HG03521 (cell line): ENCODE measurements around the gene BOC.
A peak's percentile ranks its signal among the peaks of the same experiment; 100 is the strongest.

Experiments
- ATAC-seq: cut with Tn5 transposase; IDR thresholded peaks from one replicate; pipeline ENCODE4 v1.9.1; 2021; ENCODE audit warnings: mild to moderate bottlenecking, moderate library complexity; ENCODE audit not compliant: unreplicated experiment

BOC gene

DNA sequence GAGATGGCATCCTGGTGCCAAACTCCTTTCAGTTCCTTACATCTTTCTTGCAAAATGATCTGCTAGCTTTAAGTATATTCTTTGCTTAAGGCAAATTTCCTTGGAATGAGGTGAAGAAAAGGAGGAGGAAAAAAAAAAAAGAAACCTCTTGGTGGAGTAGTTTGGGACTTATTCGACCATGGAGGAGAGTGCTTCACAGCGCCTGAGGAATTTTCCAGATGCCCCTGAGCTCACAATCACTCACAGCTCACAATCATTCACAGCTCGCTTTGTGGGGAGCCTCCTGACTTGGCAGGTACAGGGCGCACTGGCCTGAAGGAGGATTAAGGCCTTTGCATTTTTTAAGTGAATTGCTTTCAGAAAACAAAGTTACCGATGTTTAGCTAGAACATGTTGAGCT lies 53.9 kb downstream of the BOC start:
- no peak for ATAC-seq

GRCh38 chr3:113266738-113267137 lies 55.4 kb downstream of the BOC start:
- no peak for ATAC-seq

GRCh38 chr3:113268311-113268710 lies 57.0 kb downstream of the BOC start:
- no peak for ATAC-seq

DNA sequence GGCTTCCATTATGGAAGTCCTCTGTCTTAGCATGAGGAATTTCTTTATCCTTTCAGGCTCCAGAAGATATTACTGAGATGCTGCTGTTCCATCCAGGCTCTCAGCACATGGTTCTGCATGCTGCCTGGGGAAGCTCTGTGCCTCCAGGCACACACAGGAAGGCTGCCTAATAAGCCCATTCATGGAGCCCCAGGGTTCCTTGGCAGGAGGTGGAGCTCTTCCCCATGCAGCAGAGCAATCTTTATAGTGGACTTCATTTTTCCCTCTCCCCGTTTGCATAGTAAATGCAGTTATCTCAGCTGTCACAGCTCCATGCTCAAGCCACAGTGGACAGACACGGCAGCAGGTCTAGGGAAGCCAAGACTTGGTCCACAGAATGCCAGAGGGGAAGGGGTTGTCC lies 57.6 kb downstream of the BOC start:
- no peak for ATAC-seq

GRCh38 chr3:113269661-113270060 lies 58.3 kb downstream of the BOC start:
- no peak for ATAC-seq

DNA sequence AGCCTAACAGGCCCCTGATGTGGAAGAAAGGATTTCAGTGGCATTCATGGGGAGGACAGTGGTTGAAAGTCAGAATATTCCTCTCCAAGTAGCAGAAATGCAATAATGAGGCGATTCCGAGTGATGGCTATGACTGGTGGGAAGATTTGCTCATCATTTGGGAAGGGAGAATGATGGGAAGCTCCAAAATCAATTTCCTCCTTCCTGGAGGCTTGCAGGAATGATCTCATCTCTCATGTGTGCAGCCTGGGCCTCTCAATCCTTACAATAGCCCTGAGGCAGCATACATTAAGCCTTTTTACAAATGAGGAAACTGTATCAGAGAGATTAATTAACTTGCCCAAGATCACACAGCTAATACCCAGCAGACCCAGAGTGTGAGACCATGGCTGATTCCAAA lies 58.7 kb downstream of the BOC start:
- ATAC-seq = no peak

- ATAC-seq = no peak
Measured at GRCh38 chr3:113270786-113271185, 59.4 kb downstream of the BOC start.

DNA sequence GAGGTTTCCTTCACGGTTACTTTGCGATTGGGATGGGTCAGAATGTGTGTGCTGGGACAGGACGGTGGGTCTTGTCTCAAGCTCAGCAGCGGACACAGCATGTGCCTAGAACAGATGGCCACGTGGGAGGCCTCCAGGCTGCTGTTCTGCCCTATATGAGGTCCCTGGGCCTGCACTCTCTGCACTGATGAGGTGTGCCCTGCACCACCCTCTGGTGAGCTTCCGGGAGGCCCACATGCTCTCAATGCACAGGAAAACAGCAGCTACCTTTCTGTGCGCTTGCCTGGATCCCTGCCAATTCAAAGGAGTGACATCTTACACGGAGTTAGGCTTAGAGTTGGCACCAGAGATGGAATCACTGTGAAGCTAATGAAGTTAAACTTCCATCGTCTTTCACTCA lies 59.8 kb downstream of the BOC start:
- ATAC-seq = no peak

DNA sequence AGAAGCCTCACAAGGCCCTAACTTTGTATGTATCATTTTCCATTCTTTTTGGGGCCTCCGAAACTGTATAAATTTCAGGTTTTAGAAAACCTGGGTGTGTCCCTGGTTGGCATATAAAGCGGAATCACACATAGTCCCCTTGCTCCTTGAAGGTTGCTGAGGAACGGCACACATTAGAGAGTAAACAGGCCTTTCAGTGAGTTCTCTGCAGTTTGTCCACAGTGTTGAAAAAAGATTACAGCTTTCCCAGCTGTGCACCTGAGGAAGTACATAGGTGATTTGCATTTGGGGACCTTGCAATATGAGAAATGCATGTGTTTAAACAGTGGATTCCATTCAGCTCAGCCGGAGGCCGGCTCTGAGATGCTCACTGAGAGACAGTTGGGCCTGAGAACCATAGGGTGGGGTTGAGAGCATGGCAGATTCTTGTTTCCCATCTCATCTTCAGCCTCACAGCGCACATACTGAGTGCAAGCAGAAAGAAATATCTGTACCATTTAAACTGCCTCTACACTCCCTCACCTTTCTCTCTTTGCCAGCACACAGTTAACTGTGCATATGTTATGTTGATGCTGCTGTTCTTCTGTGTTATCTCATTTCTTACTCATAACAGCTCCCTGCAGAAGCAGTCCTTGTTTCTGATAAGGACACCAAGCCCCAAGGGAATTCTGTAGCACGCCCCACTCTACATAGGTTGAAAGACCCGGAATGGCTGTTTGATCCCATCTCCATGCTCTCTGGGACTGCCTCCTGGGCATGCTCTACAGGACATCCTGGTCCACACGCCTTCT lies 60.4 kb downstream of the BOC start:
- no peak for ATAC-seq

DNA sequence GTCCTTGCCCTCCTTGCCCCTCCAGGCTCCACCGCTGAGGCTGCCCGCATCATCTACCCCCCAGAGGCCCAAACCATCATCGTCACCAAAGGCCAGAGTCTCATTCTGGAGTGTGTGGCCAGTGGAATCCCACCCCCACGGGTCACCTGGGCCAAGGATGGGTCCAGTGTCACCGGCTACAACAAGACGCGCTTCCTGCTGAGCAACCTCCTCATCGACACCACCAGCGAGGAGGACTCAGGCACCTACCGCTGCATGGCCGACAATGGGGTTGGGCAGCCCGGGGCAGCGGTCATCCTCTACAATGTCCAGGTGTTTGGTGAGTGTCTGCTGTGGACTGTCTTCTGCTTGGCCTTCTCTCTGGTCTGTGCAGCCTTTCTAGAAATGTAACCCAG lies 61.0 kb downstream of the BOC start:
- ATAC-seq = no peak

GRCh38 chr3:113273011-113273410 lies 61.7 kb downstream of the BOC start:
- no peak for ATAC-seq

GRCh38 chr3:113273604-113274378 lies 62.4 kb downstream of the BOC start:
- no peak for ATAC-seq

DNA sequence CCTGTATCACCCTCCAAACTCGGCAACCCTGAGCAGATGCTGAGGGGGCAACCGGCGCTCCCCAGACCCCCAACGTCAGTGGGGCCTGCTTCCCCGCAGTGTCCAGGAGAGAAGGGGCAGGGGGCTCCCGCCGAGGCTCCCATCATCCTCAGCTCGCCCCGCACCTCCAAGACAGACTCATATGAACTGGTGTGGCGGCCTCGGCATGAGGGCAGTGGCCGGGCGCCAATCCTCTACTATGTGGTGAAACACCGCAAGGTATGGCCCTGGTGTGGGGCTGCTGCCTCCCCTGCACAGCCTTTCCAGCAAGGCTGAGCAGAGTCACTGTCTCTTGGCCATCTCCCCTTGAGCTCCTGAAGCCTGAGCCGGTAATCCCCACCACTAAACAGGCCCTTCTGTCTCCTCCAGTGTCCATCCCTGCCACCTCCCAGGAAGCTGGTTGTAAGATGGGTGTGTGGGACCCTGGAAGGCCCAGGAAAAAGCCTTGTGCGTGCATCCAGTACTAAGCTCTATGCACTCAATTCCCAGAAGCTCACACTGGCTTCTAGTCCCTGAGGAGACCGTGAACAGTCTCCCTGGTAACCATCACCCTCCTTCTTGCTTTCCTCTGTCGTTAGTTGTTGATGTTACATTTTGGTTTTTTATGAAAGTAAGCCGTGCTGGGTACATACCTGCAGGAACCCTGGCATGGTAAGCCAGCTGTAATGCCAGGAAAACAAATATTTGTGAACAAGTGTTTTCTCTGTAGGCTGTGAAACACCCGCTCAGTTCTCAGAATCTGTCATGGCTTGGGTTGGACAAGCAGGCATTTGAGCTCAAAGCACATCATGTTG lies 63.3 kb downstream of the BOC start:
- ATAC-seq = no peak

DNA sequence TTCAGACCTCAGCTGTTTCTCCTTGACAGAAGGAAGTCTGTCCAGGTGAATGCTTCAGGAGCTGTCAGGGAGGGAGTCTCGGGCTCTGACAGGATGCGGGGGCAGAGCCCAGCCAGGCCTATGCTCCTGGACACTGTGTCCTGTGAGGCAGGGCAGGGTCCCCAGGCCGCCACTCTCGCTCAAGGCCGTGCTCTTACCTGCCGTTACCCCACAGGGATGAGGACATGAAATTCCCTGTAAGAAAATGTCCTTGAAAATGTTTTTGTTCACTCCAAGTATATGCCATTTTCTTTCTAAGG lies 63.9 kb downstream of the BOC start:
- no peak for ATAC-seq

DNA sequence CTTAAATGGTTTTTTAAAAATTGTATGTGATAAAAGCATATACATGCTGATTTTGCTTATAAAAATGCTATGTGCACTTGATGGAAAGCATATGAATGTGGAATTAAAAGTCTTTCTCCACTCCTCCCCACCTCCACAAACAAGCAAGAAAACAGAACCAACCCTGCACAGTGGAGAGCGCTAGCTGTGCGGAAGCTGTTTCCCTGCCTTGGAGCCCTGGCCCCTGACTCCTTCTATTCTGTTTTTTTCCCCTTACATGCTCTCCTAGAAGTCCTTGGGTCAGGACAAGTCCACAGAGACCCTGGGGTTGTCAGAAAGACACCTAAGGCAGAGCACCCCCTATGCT lies 64.2 kb downstream of the BOC start:
- no peak for ATAC-seq

GRCh38 chr3:113275929-113276750 lies 64.8 kb downstream of the BOC start:
- ATAC-seq = peak; percentile 76

- ATAC-seq = no peak
Measured at GRCh38 chr3:113276751-113277080, 65.4 kb downstream of the BOC start.

DNA sequence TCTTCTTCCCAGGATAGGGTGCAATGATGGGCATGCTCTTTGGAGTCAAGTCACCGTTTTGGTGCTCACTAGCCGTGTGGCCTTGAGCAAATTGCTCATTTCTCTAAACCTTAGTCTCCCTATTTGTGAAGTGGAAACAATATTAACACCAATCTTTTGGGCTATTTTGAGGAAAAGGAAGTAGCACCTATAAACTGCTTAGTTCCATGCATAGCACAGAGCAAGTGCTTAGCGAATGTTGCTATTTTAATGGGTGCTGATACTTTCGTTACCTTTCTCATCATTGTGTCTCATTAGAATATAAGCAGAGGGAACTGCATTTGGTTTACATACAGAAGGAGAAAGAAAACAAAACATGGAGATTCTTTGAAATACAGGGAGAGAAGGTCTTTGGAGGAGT lies 66.1 kb downstream of the BOC start:
- ATAC-seq = no peak

- no peak for ATAC-seq
Measured at GRCh38 chr3:113277941-113278598, 66.7 kb downstream of the BOC start.

- ATAC-seq = no peak
Measured at GRCh38 chr3:113278599-113278955, 67.2 kb downstream of the BOC start.

GRCh38 chr3:113279686-113280085 lies 68.3 kb downstream of the BOC start:
- ATAC-seq = no peak
